GM12891 (cell line): Measurements from ENCODE around the gene MAN1A1. TPM values are rescaled to one million over a fixed set of nuclear protein-coding genes. Genes with fewer than 3 reads are reported as not detected.
"Not testable (repeated sequence)": the region's sequence is repeated elsewhere in the genome, so short reads cannot be mapped to it uniquely, and the experiment has no call there.

Experiments used
- DNase-seq: peaks from one replicate; pipeline ENCODE4 v3.0.0; 2011; ENCODE audit warnings: low spot score; ENCODE audit not compliant: insufficient read length
- FAIRE-seq: peaks from 2 replicates; lab custom pipeline; 2011; peaks lifted over from hg19 to GRCh38; lab: Jason Lieb, UNC
- PAX5 ChIP-seq: IDR thresholded peaks from 2 replicates; pipeline ENCODE4 v1.6.1; 2011; ENCODE audit warnings: low read length, moderate library complexity, mild to moderate bottlenecking; ENCODE audit not compliant: insufficient read depth, severe bottlenecking
- POLR2A ChIP-seq: IDR thresholded peaks from 2 replicates; pipeline ENCODE4 v1.6.1; 2011; ENCODE audit warnings: low read depth, low read length, control low read depth
- POLR2AphosphoS5 ChIP-seq: IDR thresholded peaks from 2 replicates; pipeline ENCODE4 v1.6.1; 2011; ENCODE audit warnings: low read depth, low read length, control low read depth
- POU2F2 ChIP-seq: IDR thresholded peaks from 2 replicates; pipeline ENCODE4 v1.6.1; 2011; ENCODE audit warnings: low read depth, mild to moderate bottlenecking, control low read depth, low read length, moderate library complexity
- SPI1 ChIP-seq: IDR thresholded peaks from 2 replicates; pipeline ENCODE4 v1.6.1; 2011; ENCODE audit warnings: low read depth, low read length, control low read depth
- TAF1 ChIP-seq: IDR thresholded peaks from 2 replicates; pipeline ENCODE4 v1.6.1; 2011; ENCODE audit warnings: low read depth, low read length, control low read depth
- polyA plus RNA-seq: library from polyadenylated mRNA; unstranded; fragments of >200 nt; gene quantifications from one replicate; pipeline ENCODE4 v1.2.1, GENCODE V29; 2012; ENCODE audit warnings: low read depth, missing spikeins, inconsistent platforms; ENCODE audit not compliant: missing spikeins

Gene MAN1A1
- polyA plus RNA-seq = 9.5 TPM

GRCh38 chr6:119349361-119350201, at the start of gene MAN1A1:
TSS of gene MAN1A1 (minus strand) at chr6:119349761. CDS start at chr6:119349065, 696 bp downstream.
- DNase-seq (peak; percentile 85), FAIRE-seq (peak; percentile 99)
- TF ChIP-seq TAF1 (peak; percentile 89), SPI1 (0 out of 2 replicates have a peak, but pooled peaks have one; percentile 3), POU2F2 (no peak; the same call in 1 of the 2 replicates), PAX5 (no peak), POLR2A (peak; percentile 94), POLR2AphosphoS5 (peak; percentile 95)

GRCh38 chr6:119395192-119395591, 45.6 kb upstream of the MAN1A1 start:
- FAIRE-seq (peak; percentile 45), DNase-seq (no peak)
- TF ChIP-seq POLR2AphosphoS5 = no peak
- TF ChIP-seq SPI1 = peak; percentile 88
- TF ChIP-seq TAF1 = no peak
- no peak for TF ChIP-seq POU2F2
- TF ChIP-seq POLR2A = no peak

DNA sequence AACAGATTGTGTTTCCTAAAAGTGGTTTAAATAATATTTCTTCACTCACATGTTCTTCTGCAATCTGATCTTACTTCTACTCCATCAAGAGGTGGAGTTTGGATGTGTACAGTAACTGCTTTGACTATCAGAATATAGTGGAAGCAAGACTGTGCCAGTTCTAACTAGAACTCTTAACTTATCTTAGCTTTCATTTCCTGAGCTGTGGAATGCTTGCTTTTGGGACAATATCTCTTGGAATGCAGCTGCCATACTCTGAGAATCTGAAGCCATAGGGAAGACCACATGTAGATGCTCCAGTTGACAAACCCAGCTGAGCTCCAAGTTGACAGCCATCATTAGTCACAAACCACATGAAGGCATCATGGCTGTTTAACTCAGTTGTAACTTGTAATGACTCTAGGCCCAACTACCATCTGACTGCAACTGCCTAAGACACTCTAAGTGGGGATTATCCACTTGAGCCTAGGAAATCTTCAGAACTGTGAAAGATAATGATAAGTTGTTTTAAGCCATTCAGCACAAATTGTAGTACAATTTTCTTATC, 40.8 kb upstream of the MAN1A1 start:
- DNase-seq (no peak), FAIRE-seq (no peak)
- TF ChIP-seq PAX5 (no peak), POLR2A (no peak), POU2F2 (no peak), POLR2AphosphoS5 (no peak), SPI1 (no peak), TAF1 (no peak)

DNA sequence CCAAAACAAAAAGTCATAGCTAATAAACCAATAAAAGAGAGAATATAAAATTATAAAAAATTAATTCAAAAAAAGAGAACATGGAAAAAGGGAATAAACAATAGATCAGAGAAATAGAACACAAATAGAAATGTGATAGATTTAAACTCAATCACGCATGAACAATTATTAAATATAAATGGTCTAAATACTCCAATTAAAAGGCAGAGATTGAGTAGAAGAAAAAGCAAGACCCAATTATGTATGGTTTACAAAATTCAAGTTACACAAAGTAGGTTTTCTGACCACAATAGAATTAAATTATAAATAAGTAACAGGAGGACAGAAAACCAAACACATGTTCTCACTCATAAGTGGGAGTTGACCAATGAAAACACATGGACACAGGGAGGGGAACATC, 36.4 kb upstream of the MAN1A1 start:
- no peak for TF ChIP-seq PAX5
- TF ChIP-seq POLR2A = no peak
- TF ChIP-seq SPI1 = no peak
- no peak for TF ChIP-seq TAF1
- TF ChIP-seq POU2F2 = no peak
- TF ChIP-seq POLR2AphosphoS5 = no peak
- DNase-seq = no peak

DNA sequence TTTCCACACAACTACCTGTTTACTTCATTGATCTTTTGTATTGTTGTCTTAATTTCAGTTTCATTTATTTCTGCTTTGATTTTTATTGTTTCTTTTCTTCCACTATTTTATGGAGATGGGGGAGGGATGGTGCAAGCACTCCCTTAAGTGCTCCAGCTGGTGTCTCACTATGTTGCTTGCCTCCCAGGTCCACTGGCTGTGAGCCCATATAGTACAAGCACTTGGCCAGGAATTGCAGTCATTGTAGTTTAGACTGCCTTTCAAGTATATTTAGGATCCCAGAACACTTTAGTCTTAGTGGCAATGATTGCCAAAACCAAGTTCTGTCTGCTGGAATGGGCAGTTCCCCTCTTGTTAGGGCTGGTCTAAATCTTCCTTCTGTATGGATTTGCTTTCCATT, 34.9 kb upstream of the MAN1A1 start:
- no peak for DNase-seq
- no peak for TF ChIP-seq TAF1
- no peak for TF ChIP-seq SPI1
- TF ChIP-seq POLR2A = no peak
- no peak for TF ChIP-seq POU2F2
- TF ChIP-seq PAX5 = no peak
- TF ChIP-seq POLR2AphosphoS5 = no peak
- no peak for FAIRE-seq

More for the DNA sequence above, 36.4 kb upstream of the MAN1A1 start:
- no peak for FAIRE-seq

DNA sequence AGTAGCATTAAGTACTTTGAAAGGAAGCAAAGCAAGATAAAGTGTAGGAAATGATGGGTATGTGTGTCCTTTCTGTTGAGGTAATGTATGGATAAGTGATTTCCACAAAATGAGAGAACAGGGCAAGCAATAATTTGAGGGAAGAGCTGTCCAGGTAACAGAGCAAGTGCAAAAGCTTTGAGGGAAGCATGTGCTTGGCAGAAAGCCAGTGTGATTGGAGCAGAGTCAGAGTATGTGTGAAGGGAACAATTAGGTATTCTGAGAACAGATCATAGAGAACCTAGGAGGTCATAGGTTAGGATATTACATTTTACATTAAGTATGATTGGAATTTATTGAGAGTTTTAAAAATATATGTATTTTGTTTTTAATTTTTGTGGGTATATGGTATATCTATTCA, 30.2 kb upstream of the MAN1A1 start:
- FAIRE-seq (no peak), DNase-seq (no peak)
- TF ChIP-seq PAX5 (no peak), POU2F2 (no peak), POLR2A (no peak), TAF1 (no peak), SPI1 (no peak), POLR2AphosphoS5 (no peak)

- not testable (repeated sequence) for DNase-seq, FAIRE-seq
These were observed 27.5 kb upstream of the MAN1A1 start for GRCh38 chr6:119377043-119377442.

- TF ChIP-seq POU2F2 = no peak
- no peak for TF ChIP-seq TAF1
- no peak for TF ChIP-seq POLR2AphosphoS5
- no peak for TF ChIP-seq SPI1
- no peak for TF ChIP-seq POLR2A
- TF ChIP-seq PAX5 = no peak
- DNase-seq (no peak), FAIRE-seq (no peak)
These were observed 20.5 kb upstream of the MAN1A1 start for GRCh38 chr6:119370080-119370479.

GRCh38 chr6:119368921-119369320, 19.4 kb upstream of the MAN1A1 start:
- DNase-seq (no peak), FAIRE-seq (no peak)
- no peak for TF ChIP-seq POLR2AphosphoS5
- TF ChIP-seq PAX5 = no peak
- no peak for TF ChIP-seq SPI1
- TF ChIP-seq POLR2A = no peak
- no peak for TF ChIP-seq TAF1
- no peak for TF ChIP-seq POU2F2

GRCh38 chr6:119361209-119361608, 11.6 kb upstream of the MAN1A1 start:
- DNase-seq = no peak
- FAIRE-seq = no peak
- TF ChIP-seq PAX5 (no peak), POLR2A (no peak)
